ENCODE measurements around the gene PPP1R37.

PPP1R37 gene

DNA sequence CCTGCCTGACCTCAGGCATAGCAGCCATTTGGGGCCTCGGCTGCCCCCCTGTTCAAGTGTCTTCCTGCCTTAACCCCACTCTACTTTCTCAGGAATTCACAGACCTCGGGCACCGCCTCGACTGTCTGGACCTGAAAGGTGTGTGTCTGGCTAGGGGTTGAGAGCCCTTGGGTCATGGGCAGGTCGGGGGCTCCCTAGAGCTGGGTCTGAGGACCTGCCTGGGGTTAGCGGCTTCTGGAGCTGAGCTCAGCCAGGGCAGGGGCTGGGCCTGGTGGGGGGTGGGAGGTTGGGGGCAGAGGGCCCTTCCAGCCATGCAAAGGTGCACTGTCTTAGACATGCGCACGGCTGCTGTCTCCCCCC lies 47.1 kb downstream of the PPP1R37 start:
- Histone ChIP-seq H4K20me1 (peaks cover 54% of the 10 kb centered on the region; the same call in 1 of the 2 replicates), H3K4me2 (no peak overlapping the region), H3K4me1 (peaks cover 58% of the 10 kb centered on the region), H3K4me3 (no peak overlapping the region), H3K27ac (0 out of 2 replicates have a peak overlapping the region, but pooled peaks have one; percentile 26), H3K9me3 (no peaks in the 10 kb centered on the region), H3K36me3 (peaks cover 56% of the 10 kb centered on the region), H3K9ac (no peak overlapping the region), H3K27me3 (no peaks in the 10 kb centered on the region)
- TF ChIP-seq Cebpa-rat (IDR thresholded peaks at IDR 0.05): no peak

DNA sequence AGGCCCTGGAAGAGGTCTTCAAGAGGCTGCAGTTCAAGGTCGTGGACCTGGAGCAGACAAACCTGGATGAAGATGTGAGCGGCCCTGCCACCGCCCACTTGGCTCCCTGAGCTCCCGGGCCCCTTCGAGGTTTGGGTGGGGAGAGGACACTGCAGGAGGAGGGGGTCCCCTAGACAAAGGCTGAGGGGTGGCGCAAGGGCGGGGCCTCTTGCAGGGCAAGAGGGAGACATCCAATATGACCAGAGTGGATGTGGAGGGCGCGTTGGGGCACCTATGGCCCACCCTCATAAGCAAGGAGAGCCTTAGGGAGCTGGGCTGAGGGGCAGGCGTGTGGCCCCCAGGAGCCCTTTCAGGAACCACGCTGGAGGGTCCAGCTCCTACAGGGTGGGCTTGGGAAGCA lies 47.6 kb downstream of the PPP1R37 start:
- no peak for TF ChIP-seq Cebpa-rat (IDR thresholded peaks at IDR 0.05)
- no peak overlapping the region for H3K9ac ChIP-seq
- no peak overlapping the region for H3K4me3 ChIP-seq
- no peaks in the 10 kb centered on the region for H3K27me3 ChIP-seq
- H3K27ac ChIP-seq: peak overlapping the region; percentile 7; the same call in 1 of the 2 replicates
- peaks cover 54% of the 10 kb centered on the region for H3K4me1 ChIP-seq
- H3K36me3 ChIP-seq: peaks cover 61% of the 10 kb centered on the region
- H3K9me3 ChIP-seq: no peaks in the 10 kb centered on the region
- peaks cover 54% of the 10 kb centered on the region; the same call in 1 of the 2 replicates for H4K20me1 ChIP-seq
- H3K4me2 ChIP-seq: no peak overlapping the region

DNA sequence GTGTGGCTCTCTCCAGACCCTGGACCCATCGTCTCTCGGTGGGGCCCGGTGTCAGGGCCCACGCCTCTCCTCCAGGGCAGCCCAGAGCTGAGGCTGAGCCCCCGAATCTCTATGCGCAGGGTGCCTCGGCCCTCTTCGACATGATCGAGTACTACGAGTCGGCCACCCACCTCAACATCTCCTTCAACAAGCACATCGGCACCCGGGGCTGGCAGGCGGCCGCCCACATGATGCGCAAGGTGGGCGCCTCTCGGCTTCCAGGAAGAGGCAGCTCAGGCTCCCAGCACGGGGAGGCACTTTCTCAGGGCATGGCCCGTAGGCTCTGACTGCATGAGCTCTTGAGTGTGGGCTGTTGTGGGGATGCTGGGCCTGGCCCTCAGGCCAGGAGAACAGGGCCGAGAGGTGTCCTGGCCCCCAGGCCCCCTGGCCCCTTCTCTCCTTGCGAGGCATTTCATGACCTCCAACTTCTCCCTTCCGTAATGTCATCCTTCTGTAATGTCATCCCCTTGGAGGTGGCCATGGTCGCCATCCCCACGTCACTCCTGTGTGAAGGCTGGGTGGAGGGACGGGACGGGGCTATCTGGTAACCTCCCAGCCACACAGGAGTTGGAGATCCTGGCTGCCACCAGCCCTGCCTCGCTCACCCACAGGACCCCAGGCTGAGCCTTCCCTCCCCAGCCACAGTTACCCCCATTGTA lies 48.4 kb downstream of the PPP1R37 start:
- Histone ChIP-seq H3K4me3 (no peak overlapping the region), H4K20me1 (peaks cover 52% of the 10 kb centered on the region; the same call in 1 of the 2 replicates), H3K27ac (no peak overlapping the region), H3K9me3 (no peaks in the 10 kb centered on the region), H3K27me3 (no peaks in the 10 kb centered on the region), H3K9ac (no peak overlapping the region), H3K4me2 (no peak overlapping the region), H3K36me3 (peaks cover 68% of the 10 kb centered on the region), H3K4me1 (peaks cover 46% of the 10 kb centered on the region)
- no peak for TF ChIP-seq Cebpa-rat (IDR thresholded peaks at IDR 0.05)

DNA sequence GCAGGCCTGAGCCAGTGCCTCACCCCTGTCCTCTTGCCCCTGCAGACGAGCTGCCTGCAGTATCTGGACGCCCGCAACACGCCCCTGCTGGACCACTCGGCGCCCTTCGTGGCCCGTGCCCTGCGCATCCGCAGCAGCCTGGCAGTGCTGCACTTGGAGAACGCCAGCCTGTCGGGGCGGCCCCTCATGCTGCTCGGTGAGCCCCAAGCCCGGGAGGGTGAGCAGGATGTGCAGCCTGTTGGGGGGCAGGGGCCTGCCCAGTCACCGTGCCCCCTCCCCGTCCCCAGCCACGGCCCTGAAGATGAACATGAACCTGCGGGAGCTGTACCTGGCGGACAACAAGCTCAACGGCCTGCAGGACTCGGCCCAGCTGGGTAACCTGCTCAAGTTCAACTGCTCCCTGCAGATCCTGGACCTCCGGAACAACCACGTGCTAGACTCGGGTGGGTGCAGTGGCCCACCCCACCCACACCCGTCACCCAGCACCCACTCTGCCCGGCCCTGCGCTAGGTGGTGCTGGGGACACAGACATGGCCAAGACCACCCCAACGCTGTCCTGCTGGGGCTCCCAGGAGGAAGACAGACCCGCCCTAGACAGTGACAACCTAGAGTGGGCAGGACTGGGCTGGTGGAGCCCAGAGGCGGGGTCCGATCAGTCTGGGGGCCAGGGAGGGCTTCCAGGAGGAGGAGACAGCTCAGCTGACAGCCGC lies 49.2 kb downstream of the PPP1R37 start:
- no peaks in the 10 kb centered on the region for H3K9me3 ChIP-seq
- peaks cover 76% of the 10 kb centered on the region for H3K36me3 ChIP-seq
- no peak for TF ChIP-seq Cebpa-rat (IDR thresholded peaks at IDR 0.05)
- no peaks in the 10 kb centered on the region for H3K27me3 ChIP-seq
- peaks cover 44% of the 10 kb centered on the region; the same call in 1 of the 2 replicates for H4K20me1 ChIP-seq
- peaks cover 38% of the 10 kb centered on the region for H3K4me1 ChIP-seq
- peak overlapping the region; percentile 61 for H3K9ac ChIP-seq
- H3K27ac ChIP-seq: peak overlapping the region; percentile 60; the same call in 1 of the 2 replicates
- no peak overlapping the region for H3K4me3 ChIP-seq
- H3K4me2 ChIP-seq: no peak overlapping the region

DNA sequence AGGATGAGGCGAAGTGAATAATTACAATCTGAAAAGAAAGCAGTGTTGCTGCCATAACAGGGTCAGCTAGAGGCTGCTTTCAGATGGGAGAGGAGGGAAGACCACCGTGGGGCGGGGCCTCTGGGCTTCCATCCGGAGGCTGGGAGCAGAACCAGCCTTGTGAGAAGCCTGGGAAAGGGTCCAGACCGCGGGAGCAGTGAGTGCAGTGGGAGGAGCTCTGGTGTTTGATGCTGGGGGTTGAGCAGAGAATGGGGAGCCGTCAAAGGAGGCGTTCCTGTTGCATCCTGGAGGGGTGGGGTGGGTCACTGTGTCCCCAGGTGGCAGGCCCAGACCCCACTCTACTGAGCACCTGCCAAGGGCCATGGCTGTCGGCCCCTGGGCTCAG lies 49.7 kb downstream of the PPP1R37 start:
- Histone ChIP-seq H3K4me1 (peaks cover 32% of the 10 kb centered on the region), H3K27ac (peak overlapping the region; percentile 60), H3K9me3 (no peaks in the 10 kb centered on the region), H4K20me1 (peaks cover 39% of the 10 kb centered on the region; the same call in 1 of the 2 replicates), H3K4me2 (no peak overlapping the region), H3K4me3 (no peak overlapping the region), H3K27me3 (no peaks in the 10 kb centered on the region), H3K36me3 (peaks cover 81% of the 10 kb centered on the region), H3K9ac (peak overlapping the region; percentile 61)
- no peak for TF ChIP-seq Cebpa-rat (IDR thresholded peaks at IDR 0.05)

DNA sequence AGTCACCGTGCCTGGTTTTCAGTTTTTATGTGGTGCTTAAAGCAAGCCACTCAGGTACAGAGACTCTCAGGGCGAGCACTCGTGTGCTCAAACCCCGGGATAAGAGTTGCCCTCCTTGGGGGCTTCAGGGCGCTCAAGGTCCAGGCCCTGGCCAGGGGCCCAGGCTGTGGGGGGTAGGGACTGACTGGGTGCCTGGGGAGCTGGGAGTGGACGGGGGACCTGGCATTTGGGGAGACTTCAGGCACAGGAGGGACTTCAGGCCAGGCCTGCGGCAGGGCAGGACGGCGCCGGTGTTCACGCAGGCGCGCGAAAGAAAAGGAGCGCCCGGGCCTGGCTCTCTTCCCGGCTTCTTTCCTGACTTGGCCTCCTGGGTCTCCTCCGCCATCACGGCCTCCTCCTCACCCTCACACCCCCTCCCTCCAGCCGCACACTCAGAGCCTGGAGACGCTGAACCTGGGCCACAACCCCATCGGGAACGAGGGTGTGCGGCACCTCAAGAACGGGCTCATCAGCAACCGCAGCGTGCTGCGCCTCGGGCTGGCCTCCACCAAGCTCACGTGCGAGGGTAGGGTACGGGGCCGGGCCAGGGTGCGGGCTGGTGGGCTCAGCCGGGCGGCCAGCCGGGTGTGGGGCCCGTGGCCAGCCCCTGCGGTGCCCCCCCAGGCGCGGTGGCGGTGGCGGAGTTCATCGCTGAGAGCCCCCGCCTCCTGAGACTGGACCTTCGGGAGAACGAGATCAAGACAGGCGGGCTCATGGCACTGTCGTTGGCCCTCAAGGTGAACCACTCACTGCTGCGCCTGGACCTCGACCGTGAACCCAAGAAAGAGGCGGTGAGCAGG lies 51.7 kb downstream of the PPP1R37 start:
- Histone ChIP-seq H3K4me3 (no peak overlapping the region), H4K20me1 (peaks cover 42% of the 10 kb centered on the region), H3K27ac (no peak overlapping the region), H3K27me3 (no peaks in the 10 kb centered on the region), H3K36me3 (peaks cover 89% of the 10 kb centered on the region), H3K4me1 (peaks cover 39% of the 10 kb centered on the region), H3K9ac (no peak overlapping the region), H3K4me2 (no peak overlapping the region), H3K9me3 (no peaks in the 10 kb centered on the region)
- no peak for TF ChIP-seq Cebpa-rat (IDR thresholded peaks at IDR 0.05)

DNA sequence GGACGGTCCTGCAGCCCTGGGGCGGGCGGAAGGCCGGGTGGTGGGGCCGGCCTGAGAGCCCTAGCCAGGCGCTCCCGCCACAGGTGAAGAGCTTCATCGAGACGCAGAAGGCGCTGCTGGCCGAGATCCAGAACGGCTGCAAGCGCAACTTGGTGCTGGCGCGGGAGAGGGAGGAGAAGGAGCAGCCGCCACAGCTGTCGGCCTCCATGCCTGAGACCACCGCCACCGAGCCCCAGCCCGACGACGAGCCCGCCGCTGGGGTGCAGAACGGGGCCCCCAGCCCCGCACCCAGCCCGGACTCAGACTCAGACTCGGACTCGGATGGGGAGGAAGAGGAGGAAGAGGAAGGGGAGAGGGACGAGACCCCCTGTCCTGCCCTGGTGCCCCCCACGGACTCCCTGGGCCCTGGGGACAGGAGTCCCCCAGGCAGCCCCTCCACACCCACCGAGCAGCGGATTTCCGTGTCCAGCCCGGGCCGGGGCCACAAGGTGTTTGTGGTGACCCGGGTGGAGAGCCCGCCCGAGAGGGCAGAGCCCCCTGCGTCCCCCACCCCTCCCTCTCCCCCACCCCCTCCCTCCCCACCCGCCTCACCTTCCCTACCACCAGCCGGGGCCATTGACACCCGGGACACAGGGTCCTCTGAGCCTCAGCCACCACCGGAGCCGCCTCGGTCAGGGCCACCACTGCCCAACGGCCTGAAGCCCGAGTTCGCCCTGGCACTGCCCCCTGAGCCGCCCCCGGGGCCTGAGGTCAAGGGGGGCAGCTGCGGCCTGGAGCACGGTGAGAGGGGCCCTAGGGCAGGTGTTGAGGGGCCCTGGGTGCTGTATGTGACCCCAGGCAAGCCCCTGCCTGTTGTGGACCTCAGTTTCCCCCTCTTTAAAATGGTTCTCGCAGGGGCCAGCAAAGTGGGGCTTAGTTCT lies 52.6 kb downstream of the PPP1R37 start:
- H3K36me3 ChIP-seq: peaks cover 89% of the 10 kb centered on the region
- peaks cover 4% of the 10 kb centered on the region; the same call in 1 of the 2 replicates for H3K27me3 ChIP-seq
- H3K9ac ChIP-seq: no peak overlapping the region
- no peak overlapping the region for H3K4me3 ChIP-seq
- no peak overlapping the region for H3K4me2 ChIP-seq
- TF ChIP-seq Cebpa-rat (IDR thresholded peaks at IDR 0.05): no peak
- no peaks in the 10 kb centered on the region for H3K9me3 ChIP-seq
- peaks cover 45% of the 10 kb centered on the region for H4K20me1 ChIP-seq
- H3K27ac ChIP-seq: no peak overlapping the region
- H3K4me1 ChIP-seq: peaks cover 39% of the 10 kb centered on the region

DNA sequence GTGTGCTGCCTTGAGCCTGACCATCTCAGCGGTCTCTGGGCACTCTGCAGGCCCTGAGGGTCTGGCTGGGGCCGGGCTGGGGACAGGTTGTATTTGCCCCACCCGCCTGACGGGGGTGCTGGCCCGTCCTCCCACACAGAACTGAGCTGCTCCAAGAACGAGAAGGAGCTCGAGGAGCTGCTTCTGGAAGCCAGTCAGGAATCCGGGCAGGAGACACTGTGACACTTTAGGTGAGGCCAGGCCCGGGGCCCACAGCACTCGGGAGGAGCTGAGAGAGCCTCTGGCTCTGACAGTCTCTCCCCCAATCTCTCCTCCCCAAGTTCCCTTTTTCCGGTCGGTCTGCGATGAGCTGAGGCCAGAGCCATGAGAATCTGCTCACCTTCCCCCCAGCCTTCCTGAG lies 53.3 kb downstream of the PPP1R37 start:
- Histone ChIP-seq H3K27ac (no peak overlapping the region), H3K36me3 (peaks cover 87% of the 10 kb centered on the region), H3K9ac (no peak overlapping the region)

DNA sequence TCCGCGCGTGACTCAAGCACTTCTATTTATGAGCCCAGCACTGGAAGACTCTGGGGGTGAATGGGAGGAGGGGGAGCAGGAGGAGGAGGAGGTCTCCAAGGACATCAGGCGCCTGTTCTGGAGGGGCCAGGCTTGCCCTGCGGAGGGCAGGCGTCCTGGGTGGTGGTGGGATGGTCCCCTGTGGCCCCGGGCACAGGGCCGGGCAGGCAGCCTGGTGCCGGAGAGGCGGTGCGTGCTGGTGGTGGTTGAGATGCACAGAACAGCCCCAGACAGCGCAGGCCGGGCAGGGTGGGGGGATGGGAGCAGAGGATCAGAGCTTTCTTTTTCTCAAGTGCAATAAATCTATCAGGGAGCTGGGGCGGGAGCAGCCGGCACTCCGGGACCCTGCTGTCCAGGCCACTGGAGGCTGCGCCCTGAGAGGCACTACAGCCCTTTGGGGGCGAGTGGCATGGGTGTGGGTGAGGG lies 53.8 kb downstream of the PPP1R37 start:
- Histone ChIP-seq H3K9ac (no peak overlapping the region), H3K4me3 (no peak overlapping the region), H3K9me3 (no peaks in the 10 kb centered on the region), H3K27ac (no peak overlapping the region), H3K36me3 (peaks cover 82% of the 10 kb centered on the region), H3K4me1 (peaks cover 39% of the 10 kb centered on the region), H3K4me2 (no peak overlapping the region), H3K27me3 (peaks cover 16% of the 10 kb centered on the region), H4K20me1 (peaks cover 52% of the 10 kb centered on the region)
- no peak for TF ChIP-seq Cebpa-rat (IDR thresholded peaks at IDR 0.05)

More for the DNA sequence above, 53.3 kb downstream of the PPP1R37 start:
- Histone ChIP-seq H3K4me3 (no peak overlapping the region), H4K20me1 (peaks cover 47% of the 10 kb centered on the region), H3K9me3 (no peaks in the 10 kb centered on the region), H3K4me1 (peaks cover 39% of the 10 kb centered on the region), H3K4me2 (no peak overlapping the region), H3K27me3 (peaks cover 11% of the 10 kb centered on the region)
- no peak for TF ChIP-seq Cebpa-rat (IDR thresholded peaks at IDR 0.05)

Measured in BLaER1 (cell line).